OCI-LY1 (cell line): ENCODE measurements around the gene PLEKHA4.

Experiments
- EZH2 ChIP-seq: fragments of 200-600 bp; sonication (generic), shearing (Covaris generic); IDR thresholded peaks from 2 replicates; pipeline ENCODE4 v1.8.0; 2017; ENCODE audit warnings: borderline replicate concordance, mixed run types, mild to moderate bottlenecking, antibody characterized with exemption, low read length, moderate library complexity, mixed read lengths
- TF ChIP-seq, protein P1 (sequence below): fragments of 200-600 bp; sonication (generic), shearing (Covaris generic); IDR thresholded peaks from 2 replicates; pipeline ENCODE4 v1.5.1; 2017; ENCODE audit warnings: mild to moderate bottlenecking, antibody characterized with exemption, low read length, moderate library complexity, mixed read lengths

DNA sequence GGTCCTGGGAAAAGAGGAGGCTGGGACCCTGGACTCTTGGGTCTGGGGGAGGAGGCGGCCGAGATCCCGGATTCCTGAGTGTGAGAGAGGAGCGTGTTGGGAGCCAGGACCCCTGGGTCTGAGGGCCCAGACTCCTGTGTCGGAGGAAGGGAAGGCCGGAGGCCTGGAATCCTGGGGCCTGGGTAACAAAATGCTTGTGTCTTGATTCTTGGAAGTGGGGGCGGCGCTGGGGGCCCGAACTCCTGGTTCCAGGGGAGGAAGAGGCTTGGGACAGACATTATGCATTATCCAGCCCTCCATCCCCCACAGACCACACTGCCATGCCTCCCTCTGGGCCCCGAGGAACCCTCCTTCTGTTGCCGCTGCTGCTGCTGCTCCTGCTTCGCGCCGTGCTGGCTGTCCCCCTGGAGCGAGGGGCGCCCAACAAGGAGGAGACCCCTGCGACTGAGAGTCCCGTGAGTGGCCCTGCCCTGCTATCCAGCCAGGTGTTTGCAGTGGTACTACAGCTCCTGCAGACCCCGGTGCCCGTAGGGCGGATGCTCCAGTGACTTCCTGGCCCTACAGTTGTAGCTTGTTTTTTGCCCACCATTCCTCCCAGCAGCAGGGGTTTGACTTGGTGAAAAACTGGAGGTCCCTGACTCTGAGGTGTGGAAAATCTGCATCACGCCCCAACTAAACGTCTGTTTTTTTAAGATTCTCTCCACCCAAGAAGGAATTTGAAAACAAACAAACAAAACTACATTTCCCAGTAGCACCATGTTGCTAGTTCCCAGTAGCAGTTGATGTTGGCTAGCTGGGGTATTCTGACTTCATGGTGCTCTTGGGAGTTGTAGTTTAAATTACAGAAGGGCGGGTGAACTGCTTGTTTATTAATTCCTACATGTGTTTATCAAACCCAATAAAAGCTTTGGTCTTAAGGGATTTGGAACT, 32.3 kb upstream of the PLEKHA4 start:
- TF ChIP-seq, protein P1, sequence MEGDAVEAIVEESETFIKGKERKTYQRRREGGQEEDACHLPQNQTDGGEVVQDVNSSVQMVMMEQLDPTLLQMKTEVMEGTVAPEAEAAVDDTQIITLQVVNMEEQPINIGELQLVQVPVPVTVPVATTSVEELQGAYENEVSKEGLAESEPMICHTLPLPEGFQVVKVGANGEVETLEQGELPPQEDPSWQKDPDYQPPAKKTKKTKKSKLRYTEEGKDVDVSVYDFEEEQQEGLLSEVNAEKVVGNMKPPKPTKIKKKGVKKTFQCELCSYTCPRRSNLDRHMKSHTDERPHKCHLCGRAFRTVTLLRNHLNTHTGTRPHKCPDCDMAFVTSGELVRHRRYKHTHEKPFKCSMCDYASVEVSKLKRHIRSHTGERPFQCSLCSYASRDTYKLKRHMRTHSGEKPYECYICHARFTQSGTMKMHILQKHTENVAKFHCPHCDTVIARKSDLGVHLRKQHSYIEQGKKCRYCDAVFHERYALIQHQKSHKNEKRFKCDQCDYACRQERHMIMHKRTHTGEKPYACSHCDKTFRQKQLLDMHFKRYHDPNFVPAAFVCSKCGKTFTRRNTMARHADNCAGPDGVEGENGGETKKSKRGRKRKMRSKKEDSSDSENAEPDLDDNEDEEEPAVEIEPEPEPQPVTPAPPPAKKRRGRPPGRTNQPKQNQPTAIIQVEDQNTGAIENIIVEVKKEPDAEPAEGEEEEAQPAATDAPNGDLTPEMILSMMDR, result no peak
- TF ChIP-seq EZH2, result no peak
